Endothelial cell of umbilical vein (primary cell): ENCODE measurements around the gene TRIM67. TPM values are rescaled to one million over a fixed set of nuclear protein-coding genes. Genes with fewer than 3 reads are reported as not detected.

Experiments used
- BruUV-seq: library from RNA; stranded (reverse); fragments of 400-500 nt; replicated peaks from 2 replicates; lab custom pipeline; 2021; lab: Mats Ljungman, UMichigan
- CTCF ChIA-PET: fragments of 300-600, 350-600 bp; sonication (Branson Sonifier 250); formaldehyde crosslinking; loops from one replicate; lab custom pipeline; 2021; ENCODE audit warnings: antibody characterized with exemption, inconsistent platforms; lab: Charles Lee
- POLR2A ChIA-PET: fragments of 300-600, 350-600 bp; sonication (Branson Sonifier 250); formaldehyde crosslinking; loops from one replicate; lab custom pipeline; 2021; ENCODE audit warnings: antibody characterized with exemption, inconsistent platforms; lab: Charles Lee
- DNase-seq: peaks from one replicate; pipeline ENCODE4 v3.0.0-alpha.2; 2011; ENCODE audit warnings: low read depth, low spot score
- FAIRE-seq: peaks from 2 replicates; lab custom pipeline; 2011; peaks lifted over from hg19 to GRCh38; lab: Jason Lieb, UNC
- H2AFZ ChIP-seq: 2 replicates; pipeline ENCODE4 v1.6.0; 2012; ENCODE audit warnings: low read depth, low read length, control low read depth, inconsistent platforms
- H3K27ac ChIP-seq: 2 replicates; pipeline ENCODE4 v1.5.1; 2011; ENCODE audit warnings: low read depth, mild to moderate bottlenecking, control low read depth, low read length, moderate library complexity; ENCODE audit not compliant: insufficient read depth
- H3K27me3 ChIP-seq, 2 experiments: 2 replicates each; pipeline versions ENCODE4 v1.6.0 to v1.6.1; 2011; ENCODE audit warnings: low read length in 2 of 2, mixed read lengths in 1 of 2; ENCODE audit not compliant: control insufficient read depth in 2 of 2, insufficient read depth in 2 of 2
- H3K36me3 ChIP-seq, 2 experiments: 2 replicates in 1 of 2; 3 replicates in 1 of 2; pipeline ENCODE4 v1.5.1; 2011; ENCODE audit warnings: low read length in 2 of 2, mild to moderate bottlenecking in 1 of 2, moderate library complexity in 1 of 2; ENCODE audit not compliant: control insufficient read depth in 2 of 2, insufficient read depth in 2 of 2; ENCODE audit errors: extremely low read depth in 1 of 2
- H3K4me1 ChIP-seq: 3 replicates; pipeline ENCODE4 v1.5.1; 2011; ENCODE audit warnings: mild to moderate bottlenecking, low read length; ENCODE audit not compliant: control insufficient read depth, insufficient read depth; ENCODE audit errors: extremely low read depth
- H3K4me2 ChIP-seq: 2 replicates; pipeline ENCODE4 v1.6.1; 2011; ENCODE audit warnings: low read length, control low read depth, mixed read lengths; ENCODE audit not compliant: insufficient read depth
- H3K4me3 ChIP-seq, 3 experiments: fragments of 200-600 bp in 1 of 3; sonication (generic), shearing (Covaris generic) in 1 of 3; replicated peaks in 1 of 3; 2 replicates each; pipeline ENCODE4 v1.5.1; 2011 to 2016; ENCODE audit warnings: control low read depth in 3 of 3, low read length in 3 of 3, mild to moderate bottlenecking in 2 of 3, inconsistent platforms in 1 of 3, low read depth in 1 of 3, moderate library complexity in 1 of 3; ENCODE audit not compliant: insufficient read depth in 1 of 3
- H3K79me2 ChIP-seq: 2 replicates; pipeline ENCODE4 v1.6.0; 2012; ENCODE audit warnings: low read length, inconsistent platforms; ENCODE audit not compliant: control insufficient read depth, insufficient read depth
- H3K9ac ChIP-seq: replicated peaks from 2 replicates; pipeline ENCODE3; 2011; ENCODE audit warnings: low read length, control low read depth; ENCODE audit not compliant: insufficient read depth; ENCODE audit errors: extremely low read depth
- H3K9me1 ChIP-seq: replicated peaks from 3 replicates; pipeline ENCODE4 v1.6.0; 2011; ENCODE audit warnings: mild to moderate bottlenecking, low read length; ENCODE audit not compliant: control insufficient read depth, insufficient read depth; ENCODE audit errors: extremely low read depth
- H3K9me3 ChIP-seq: replicated peaks from 2 replicates; pipeline ENCODE4 v1.5.1; 2012; ENCODE audit warnings: low read length, inconsistent platforms; ENCODE audit not compliant: control insufficient read depth, insufficient read depth
- H4K20me1 ChIP-seq: replicated peaks from 2 replicates; pipeline ENCODE3; 2011; ENCODE audit warnings: mild to moderate bottlenecking, low read length; ENCODE audit not compliant: control insufficient read depth, insufficient read depth; ENCODE audit errors: extremely low read depth
- EZH2 ChIP-seq: IDR thresholded peaks from 2 replicates; pipeline ENCODE4 v1.6.1; 2012; ENCODE audit warnings: borderline replicate concordance, low read depth, mild to moderate bottlenecking, moderate library complexity, low read length, inconsistent platforms; ENCODE audit not compliant: severe bottlenecking
- FOS ChIP-seq: IDR thresholded peaks from 2 replicates; pipeline ENCODE4 v1.6.1; 2011; ENCODE audit warnings: mild to moderate bottlenecking, low read length, moderate library complexity, borderline replicate concordance; ENCODE audit not compliant: insufficient read depth
- JUN ChIP-seq: IDR thresholded peaks from 2 replicates; pipeline ENCODE4 v1.6.1; 2011; ENCODE audit warnings: borderline replicate concordance, low read depth; ENCODE audit not compliant: insufficient read length, insufficient read depth
- MYC ChIP-seq: IDR thresholded peaks from one replicate; pipeline ENCODE4 v1.6.1; 2011; ENCODE audit warnings: mild to moderate bottlenecking, low read depth, low read length
- POLR2A ChIP-seq: IDR thresholded peaks from 2 replicates; pipeline ENCODE4 v1.6.1; 2012; ENCODE audit warnings: low read depth, mild to moderate bottlenecking, control low read depth, low read length
- POLR2AphosphoS5 ChIP-seq: IDR thresholded peaks from 2 replicates; pipeline ENCODE4 v1.6.1; 2012; ENCODE audit warnings: low read depth, mild to moderate bottlenecking, control low read depth, low read length, moderate library complexity; ENCODE audit not compliant: insufficient read depth
- dilution Hi-C: fragments of 300-500 bp; cut with MboI; formaldehyde crosslinking; loops from one replicate; pipeline ENCODE4 v1.15.0; 2019; ENCODE audit warnings: low sequenced_read_pairs; ENCODE audit not compliant: extremely low pct_ligation_motif_present
- intact Hi-C: fragments of 100-400 bp; cut with micrococcal nuclease; formaldehyde crosslinking; loops from one replicate; pipeline ENCODE4 v1.10.0; 2022
- polyA plus RNA-seq, 4 experiments: library from polyadenylated mRNA; depleted of rRNA in 3 of 4; stranded (reverse) in 3 of 4; unstranded in 1 of 4; fragments of >200 nt; gene quantifications; 2 replicates each; pipeline versions ENCODE4 v1.2.1 to v1.2.3, GENCODE V29; 2011 to 2012; ENCODE audit warnings: missing spikeins in 1 of 4
- total RNA-seq: library from RNA; stranded (reverse); gene quantifications from 2 replicates; pipeline ENCODE4 v1.2.3, GENCODE V29; 2021
- TF ChIP-seq, protein P1 (sequence below): IDR thresholded peaks from 2 replicates; pipeline ENCODE4 v1.6.1; 2011; ENCODE audit not compliant: insufficient read depth, insufficient read length
- TF ChIP-seq, protein P2 (sequence below), 2 donors: IDR thresholded peaks; 1 replicate in 1 of 2; 2 replicates in 1 of 2; pipeline ENCODE4 v1.5.1; 2011; ENCODE audit warnings: low read length in 2 of 2, mild to moderate bottlenecking in 2 of 2, moderate library complexity in 2 of 2, control low read depth in 1 of 2, inconsistent platforms in 1 of 2, low read depth in 1 of 2; ENCODE audit not compliant: insufficient read depth in 1 of 2; ENCODE audit errors: extremely low read depth in 1 of 2

Gene TRIM67
- total and polyA plus RNA-seq, 2 donors (not counting 3 experiments of a cell fraction or from before 2014, with no cell fraction given), result not detected

DNA sequence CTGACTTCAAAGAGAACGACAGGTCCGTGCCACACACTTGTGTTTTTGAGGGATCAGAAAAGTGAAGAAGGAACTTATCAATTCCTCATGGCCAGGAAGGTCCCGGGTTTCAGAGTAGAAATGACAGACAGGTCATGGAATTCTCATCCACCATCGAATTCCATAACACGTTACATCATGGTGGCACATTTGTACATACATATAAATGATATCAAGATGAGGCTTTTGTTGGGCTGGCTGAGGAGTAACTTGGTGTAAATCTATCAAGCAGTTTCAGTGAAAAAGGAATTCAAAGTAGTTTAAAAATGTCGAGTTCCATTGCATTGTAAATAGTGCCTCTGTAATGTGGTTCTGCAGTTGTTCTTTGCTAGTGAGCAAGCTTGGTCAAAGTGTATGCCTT lies 56.2 kb downstream of the TRIM67 start:
- FAIRE-seq, result no peak
- no peaks in the 10 kb centered on the region for H3K9me3 ChIP-seq
- no peaks in the 10 kb centered on the region for H3K9me1 ChIP-seq
- no peak overlapping the region for H3K27ac ChIP-seq
- intact Hi-C loops, result no loop called here
- no TSS peak for BruUV-seq
- peaks cover 3 to 6% of the 10 kb centered on the region in 2 experiments for H3K27me3 ChIP-seq
- ChIA-PET CTCF (no interaction called here), POLR2A (no interaction called here)
- no peaks in the 10 kb centered on the region for H3K36me3 ChIP-seq
- dilution Hi-C loops, result no loop called here
- no peak overlapping the region for H2AFZ ChIP-seq
- TF ChIP-seq POLR2A (no peak), MYC (no peak), JUN (no peak), POLR2AphosphoS5 (no peak), FOS (no peak), EZH2 (no peak)
- TF ChIP-seq, protein P1, sequence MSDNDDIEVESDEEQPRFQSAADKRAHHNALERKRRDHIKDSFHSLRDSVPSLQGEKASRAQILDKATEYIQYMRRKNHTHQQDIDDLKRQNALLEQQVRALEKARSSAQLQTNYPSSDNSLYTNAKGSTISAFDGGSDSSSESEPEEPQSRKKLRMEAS, result no peak
- TF ChIP-seq, protein P2, sequence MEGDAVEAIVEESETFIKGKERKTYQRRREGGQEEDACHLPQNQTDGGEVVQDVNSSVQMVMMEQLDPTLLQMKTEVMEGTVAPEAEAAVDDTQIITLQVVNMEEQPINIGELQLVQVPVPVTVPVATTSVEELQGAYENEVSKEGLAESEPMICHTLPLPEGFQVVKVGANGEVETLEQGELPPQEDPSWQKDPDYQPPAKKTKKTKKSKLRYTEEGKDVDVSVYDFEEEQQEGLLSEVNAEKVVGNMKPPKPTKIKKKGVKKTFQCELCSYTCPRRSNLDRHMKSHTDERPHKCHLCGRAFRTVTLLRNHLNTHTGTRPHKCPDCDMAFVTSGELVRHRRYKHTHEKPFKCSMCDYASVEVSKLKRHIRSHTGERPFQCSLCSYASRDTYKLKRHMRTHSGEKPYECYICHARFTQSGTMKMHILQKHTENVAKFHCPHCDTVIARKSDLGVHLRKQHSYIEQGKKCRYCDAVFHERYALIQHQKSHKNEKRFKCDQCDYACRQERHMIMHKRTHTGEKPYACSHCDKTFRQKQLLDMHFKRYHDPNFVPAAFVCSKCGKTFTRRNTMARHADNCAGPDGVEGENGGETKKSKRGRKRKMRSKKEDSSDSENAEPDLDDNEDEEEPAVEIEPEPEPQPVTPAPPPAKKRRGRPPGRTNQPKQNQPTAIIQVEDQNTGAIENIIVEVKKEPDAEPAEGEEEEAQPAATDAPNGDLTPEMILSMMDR (IDR thresholded peaks at IDR 0.05; ENCODE audit: extremely low read depth in 1 of 2, insufficient read depth in 1 of 2, low read depth in 1 of 2, low read length in 2 of 2), result no peak
- DNase-seq, result no peak
- no peak overlapping the region for H3K9ac ChIP-seq
- H3K4me1 ChIP-seq, result no peaks in the 10 kb centered on the region
- no peaks in the 10 kb centered on the region for H3K79me2 ChIP-seq
- no peaks in the 10 kb centered on the region for H4K20me1 ChIP-seq
- no peak overlapping the region for H3K4me2 ChIP-seq
- no peak overlapping the region for H3K4me3 ChIP-seq
